Astrocyte (in vitro differentiated cells and primary cell): ENCODE results near the gene ATP2C2. TPM values are rescaled to one million over a fixed set of nuclear protein-coding genes. Genes with fewer than 3 reads are reported as not detected.

Source experiments
- DNase-seq: peaks from one replicate; pipeline ENCODE4 v3.0.0-alpha.2; 2010; ENCODE audit warnings: low read depth
- FAIRE-seq: peaks from 2 replicates; lab custom pipeline; 2011; peaks lifted over from hg19 to GRCh38; lab: Jason Lieb, UNC
- H2AFZ ChIP-seq: 2 replicates; pipeline ENCODE4 v1.6.0; 2012; ENCODE audit warnings: low read depth, low read length, inconsistent platforms
- H3K27ac ChIP-seq: 2 replicates; pipeline ENCODE4 v1.5.1; 2011; ENCODE audit warnings: low read depth, low read length, inconsistent platforms
- H3K27me3 ChIP-seq: 2 replicates; pipeline ENCODE4 v1.6.0; 2011; ENCODE audit warnings: low read length, inconsistent platforms; ENCODE audit not compliant: insufficient read depth
- H3K36me3 ChIP-seq: 2 replicates; pipeline ENCODE4 v1.5.1; 2011; ENCODE audit warnings: low read length, inconsistent platforms; ENCODE audit not compliant: insufficient read depth
- H3K4me1 ChIP-seq: 2 replicates; pipeline ENCODE4 v1.5.1; 2011; ENCODE audit warnings: low read length, inconsistent platforms; ENCODE audit not compliant: insufficient read depth
- H3K4me2 ChIP-seq: 2 replicates; pipeline ENCODE4 v1.6.0; 2012; ENCODE audit warnings: low read length, inconsistent platforms
- H3K4me3 ChIP-seq: 2 replicates; pipeline ENCODE4 v1.5.1; 2011; ENCODE audit warnings: low read depth, mild to moderate bottlenecking, low read length, inconsistent platforms; ENCODE audit not compliant: insufficient read depth
- H3K79me2 ChIP-seq: 2 replicates; pipeline ENCODE4 v1.6.0; 2012; ENCODE audit warnings: mild to moderate bottlenecking, low read length, inconsistent platforms; ENCODE audit not compliant: insufficient read depth
- H3K9ac ChIP-seq: 2 replicates; pipeline ENCODE4 v1.6.0; 2012; ENCODE audit warnings: mild to moderate bottlenecking, low read length, inconsistent platforms
- H3K9me3 ChIP-seq: 2 replicates; pipeline ENCODE4 v1.5.1; 2012; ENCODE audit warnings: low read depth, mild to moderate bottlenecking, low read length, inconsistent platforms; ENCODE audit not compliant: insufficient read depth
- H4K20me1 ChIP-seq: 2 replicates; pipeline ENCODE4 v1.6.0; 2012; ENCODE audit warnings: low read length, inconsistent platforms; ENCODE audit not compliant: insufficient read depth
- H3K27ac Mint-ChIP-seq: one replicate; pipeline ENCODE4 v1.8.0; 2021; ENCODE audit warnings: mild to moderate bottlenecking, mixed read lengths; ENCODE audit not compliant: unreplicated experiment
- H3K27me3 Mint-ChIP-seq: one replicate; pipeline ENCODE4 v1.8.0; 2021; ENCODE audit warnings: low read depth, mixed read lengths; ENCODE audit not compliant: unreplicated experiment
- H3K36me3 Mint-ChIP-seq: one replicate; pipeline ENCODE4 v1.8.0; 2021; ENCODE audit warnings: low read depth, mixed read lengths; ENCODE audit not compliant: unreplicated experiment
- H3K4me1 Mint-ChIP-seq: one replicate; pipeline ENCODE4 v1.8.0; 2021; ENCODE audit warnings: low read depth, mixed read lengths; ENCODE audit not compliant: unreplicated experiment
- H3K4me3 Mint-ChIP-seq: one replicate; pipeline ENCODE4 v1.8.0; 2021; ENCODE audit warnings: mild to moderate bottlenecking, moderate library complexity, mixed read lengths; ENCODE audit not compliant: unreplicated experiment
- H3K9me3 Mint-ChIP-seq: one replicate; pipeline ENCODE4 v1.8.0; 2021; ENCODE audit warnings: mild to moderate bottlenecking, mixed read lengths; ENCODE audit not compliant: unreplicated experiment
- CTCF ChIP-seq: IDR thresholded peaks from 2 replicates; pipeline ENCODE4 v1.5.1; 2011; ENCODE audit warnings: low read depth, mild to moderate bottlenecking, inconsistent platforms, low read length, moderate library complexity; ENCODE audit not compliant: insufficient read depth
- EZH2 ChIP-seq: IDR thresholded peaks from 2 replicates; pipeline ENCODE4 v1.6.1; 2012; ENCODE audit warnings: mild to moderate bottlenecking, low read length, inconsistent platforms; ENCODE audit not compliant: insufficient read depth
- total RNA-seq: library from RNA; stranded (reverse); gene quantifications from 2 replicates; pipeline ENCODE4 v1.2.1, GENCODE V29; 2021

The ATP2C2 gene
- total RNA-seq, 1 donor from 2014 or later = 0.41 TPM

- H3K4me3 Mint-ChIP-seq = peak within 1 kb of the TSS; percentile 89
- no peak for FAIRE-seq
- Histone ChIP-seq H3K4me2 (peak within 1 kb of the TSS; percentile 97), H3K4me3 (peak within 1 kb of the TSS; percentile 73), H3K27ac (peak within 1 kb of the TSS; percentile 93), H2AFZ (peak within 1 kb of the TSS; percentile 80), H3K9ac (peak within 1 kb of the TSS; percentile 88), H4K20me1 (peaks cover 4% of the 10 kb centered on the region), H3K27me3 (no peaks in the 10 kb centered on the region), H3K36me3 (peaks cover 5% of the 10 kb centered on the region), H3K79me2 (peaks cover 34% of the 10 kb centered on the region), H3K4me1 (peaks cover 41% of the 10 kb centered on the region), H3K9me3 (no peaks in the 10 kb centered on the region)
- peak within 1 kb of the TSS; percentile 86 for H3K27ac Mint-ChIP-seq
- no peaks in the 10 kb centered on the region for H3K9me3 Mint-ChIP-seq
- no peaks in the 10 kb centered on the region for H3K27me3 Mint-ChIP-seq
- H3K4me1 Mint-ChIP-seq = peaks cover 24% of the 10 kb centered on the region
- H3K36me3 Mint-ChIP-seq = peaks cover 4% of the 10 kb centered on the region
- DNase-seq = peak; percentile 94
- TF ChIP-seq CTCF = no peak
- no peak for TF ChIP-seq EZH2
Measured at GRCh38 chr16:84504420-84505248, 136.3 kb downstream of the ATP2C2 start, which contains the start of gene MEAK7. TSS of gene MEAK7 (minus strand) at chr16:84504659. CDS start at chr16:84498086, 6,573 bp downstream.

- Mint-ChIP-seq H3K27me3 (no peaks in the 10 kb centered on the region), H3K4me3 (peak overlapping the region; percentile 89), H3K36me3 (peaks cover 4% of the 10 kb centered on the region), H3K4me1 (peaks cover 22% of the 10 kb centered on the region), H3K9me3 (no peaks in the 10 kb centered on the region), H3K27ac (peak overlapping the region; percentile 81)
- peaks cover under 1% of the 10 kb centered on the region for H4K20me1 ChIP-seq
- H3K4me2 ChIP-seq = peak overlapping the region; percentile 80
- no peak for FAIRE-seq
- peaks cover 41% of the 10 kb centered on the region for H3K4me1 ChIP-seq
- peak overlapping the region; percentile 67 for H2AFZ ChIP-seq
- DNase-seq = no peak
- peaks cover 32% of the 10 kb centered on the region for H3K79me2 ChIP-seq
- peak overlapping the region; percentile 75 for H3K27ac ChIP-seq
- no peaks in the 10 kb centered on the region for H3K9me3 ChIP-seq
- TF ChIP-seq CTCF (no peak), EZH2 (no peak)
- no peaks in the 10 kb centered on the region for H3K36me3 ChIP-seq
- H3K27me3 ChIP-seq = no peaks in the 10 kb centered on the region
- H3K4me3 ChIP-seq = peak overlapping the region; percentile 41
- peak overlapping the region; percentile 88 for H3K9ac ChIP-seq
Measured at GRCh38 chr16:84505249-84506187, 137.2 kb downstream of the ATP2C2 start.
